Common myeloid progenitor, CD34-positive (primary cell): ENCODE measurements around the gene TMEM221.

ENCODE experiments used
- CTCF ChIA-PET: fragments of 350-600 bp; sonication (Branson Sonifier 250); formaldehyde crosslinking; loops from one replicate; lab custom pipeline; 2021; ENCODE audit warnings: antibody characterized with exemption; lab: Charles Lee
- POLR2A ChIA-PET: fragments of 350-600 bp; sonication (Branson Sonifier 250); formaldehyde crosslinking; loops from one replicate; lab custom pipeline; 2021; ENCODE audit warnings: antibody characterized with exemption; lab: Charles Lee
- DNase-seq, 3 donors: peaks; one replicate each; pipeline versions ENCODE4 v3.0.0 to v3.0.0-alpha.2; 2013
- H3K27ac ChIP-seq, 2 experiments: 1 replicate in 1 of 2; 2 replicates in 1 of 2; pipeline ENCODE4 v1.7.0; 2013; ENCODE audit warnings: inconsistent platforms in 2 of 2, low read length in 2 of 2, mild to moderate bottlenecking in 2 of 2, low read depth in 1 of 2, moderate library complexity in 1 of 2; ENCODE audit not compliant: severe bottlenecking in 2 of 2, insufficient read depth in 1 of 2, poor library complexity in 1 of 2
- H3K27me3 ChIP-seq, 5 experiments: replicated peaks in 2 of 5; 1 replicate in 3 of 5; 2 replicates in 2 of 5; pipeline versions ENCODE4 v1.6.1 to v1.7.0; 2013; ENCODE audit warnings: low read length in 4 of 5, mild to moderate bottlenecking in 2 of 5, moderate library complexity in 2 of 5, inconsistent platforms in 1 of 5; ENCODE audit not compliant: insufficient read depth in 5 of 5, control insufficient read depth in 4 of 5
- H3K36me3 ChIP-seq, 4 experiments: 1 replicate in 2 of 4; 2 replicates in 2 of 4; pipeline versions ENCODE4 v1.6.1 to v1.7.0; 2013; ENCODE audit warnings: low read length in 3 of 4, control low read depth in 1 of 4, mild to moderate bottlenecking in 1 of 4; ENCODE audit not compliant: control insufficient read depth in 4 of 4, insufficient read depth in 4 of 4
- H3K4me1 ChIP-seq, 4 experiments: 1 replicate in 3 of 4; 2 replicates in 1 of 4; pipeline versions ENCODE4 v1.6.1 to v1.7.1; 2013; ENCODE audit warnings: low read length in 3 of 4, mild to moderate bottlenecking in 3 of 4, control low read depth in 1 of 4, inconsistent platforms in 1 of 4, moderate library complexity in 1 of 4; ENCODE audit not compliant: control insufficient read depth in 4 of 4, insufficient read depth in 4 of 4; ENCODE audit errors: control extremely low read depth in 1 of 4
- H3K4me3 ChIP-seq, 7 experiments: 1 replicate in 4 of 7; 2 replicates in 3 of 7; pipeline versions ENCODE4 v1.5.1 to v1.7.0; 2013; ENCODE audit warnings: mild to moderate bottlenecking in 7 of 7, low read length in 6 of 7, moderate library complexity in 6 of 7, inconsistent platforms in 2 of 7, low read depth in 2 of 7, control low read depth in 1 of 7; ENCODE audit not compliant: insufficient read depth in 4 of 7, control insufficient read depth in 1 of 7; ENCODE audit errors: extremely low read depth in 1 of 7
- H3K9me3 ChIP-seq, 5 experiments: 1 replicate in 4 of 5; 2 replicates in 1 of 5; pipeline versions ENCODE4 v1.6.1 to v1.7.1; 2013; ENCODE audit warnings: low read length in 4 of 5, mild to moderate bottlenecking in 2 of 5, inconsistent platforms in 1 of 5, low read depth in 1 of 5, moderate library complexity in 1 of 5; ENCODE audit not compliant: control insufficient read depth in 4 of 5, insufficient read depth in 2 of 5; ENCODE audit errors: control extremely low read depth in 1 of 5
- WGBS: methylation state at CpG from one replicate; pipeline ENCODE4 v1.1.5; 2013; ENCODE audit not compliant: insufficient coverage; 5-methylcytosine and 5-hydroxymethylcytosine counted together

Gene TMEM221

GRCh38 chr19:17390665-17391370 lies 57.6 kb downstream of the TMEM221 start:
- H3K27ac ChIP-seq, result no peak overlapping the region
- peak overlapping the region; percentile 32 to 84 (median 70) for H3K4me3 ChIP-seq
- peaks cover 0 to 5% (median 0%) of the 10 kb centered on the region in 5 experiments for H3K27me3 ChIP-seq
- ChIA-PET POLR2A (interaction anchor here (0.6 to 1.1 kb wide), 2 partner anchors 32 to 52 kb away, joined by 3 read pairs; no protein-coding TSS in a partner anchor), CTCF (interaction anchor here (0.9 to 10.4 kb wide), 7 partner anchors 10 to 317 kb away, joined by 3 to 144 read pairs (median 4); partner anchors contain the start of genes BST2 and MVB12A)
- no peaks in the 10 kb centered on the region for H3K36me3 ChIP-seq
- H3K4me1 ChIP-seq, result peaks cover 4 to 47% (median 38%) of the 10 kb centered on the region in 4 experiments
- under 1% methylated on average over 43 of the region's 50 CpGs for WGBS
- peak; percentile 92 to 94 (median 93) for DNase-seq
- H3K9me3 ChIP-seq, result peaks cover 0 to 3% (median 0%) of the 10 kb centered on the region in 5 experiments

- peak overlapping the region; percentile 32 to 84 (median 70) for H3K4me3 ChIP-seq
- peaks cover 0 to 5% (median 0%) of the 10 kb centered on the region in 5 experiments for H3K27me3 ChIP-seq
- H3K27ac ChIP-seq, result no peak overlapping the region
- peak in 1 of 3 donors; percentile 62 for DNase-seq
- H3K36me3 ChIP-seq, result no peaks in the 10 kb centered on the region
- H3K9me3 ChIP-seq, result peaks cover 0 to 3% (median 0%) of the 10 kb centered on the region in 5 experiments
- peaks cover 4 to 46% (median 35%) of the 10 kb centered on the region in 4 experiments for H3K4me1 ChIP-seq
- ChIA-PET CTCF (interaction anchor here (0.8 to 10.4 kb wide), 15 partner anchors 9 to 317 kb away, joined by 3 to 144 read pairs (median 3); partner anchors contain the start of genes BST2, MVB12A, TMEM221 and USHBP1), POLR2A (no interaction called here)
- WGBS, result 8% methylated on average over 24 of the region's 37 CpGs
Measured at GRCh38 chr19:17389957-17390664, 58.4 kb downstream of the TMEM221 start.

- WGBS, result no CpG with 5 or more reads among the region's 1 CpG
- no peak for DNase-seq
- H3K9me3 ChIP-seq, result peaks cover 0 to 3% (median 0%) of the 10 kb centered on the region in 5 experiments
- H3K27me3 ChIP-seq, result peaks cover 0 to 5% (median 0%) of the 10 kb centered on the region in 5 experiments
- no peak overlapping the region for H3K27ac ChIP-seq
- ChIA-PET POLR2A (no interaction called here), CTCF (interaction anchor here (0.6 to 10.4 kb wide), 18 partner anchors 8 to 532 kb away, joined by 3 to 144 read pairs (median 5); partner anchors contain the start of genes ANO8, PLVAP, TMEM221 and USHBP1)
- H3K4me1 ChIP-seq, result peaks cover 4 to 39% (median 30%) of the 10 kb centered on the region in 4 experiments
- H3K36me3 ChIP-seq, result no peaks in the 10 kb centered on the region
- H3K4me3 ChIP-seq, result no peak overlapping the region
Measured at GRCh38 chr19:17389288-17389687, 59.2 kb downstream of the TMEM221 start.

GRCh38 chr19:17385878-17386611 lies 62.4 kb downstream of the TMEM221 start:
- Histone ChIP-seq H3K4me3 (no peak overlapping the region), H3K9me3 (peaks cover 0 to 3% (median 0%) of the 10 kb centered on the region in 5 experiments)
- POLR2A ChIA-PET, result interaction anchor here (0.7 kb wide), 1 partner anchor 79 kb away, joined by 3 read pairs; no protein-coding TSS in a partner anchor

More at GRCh38 chr19:17385878-17386611, 62.4 kb downstream of the TMEM221 start:
- CTCF ChIA-PET, result interaction anchor here (0.7 to 10.4 kb wide), 16 partner anchors 8 to 94 kb away, joined by 3 to 144 read pairs (median 4); no protein-coding TSS in a partner anchor
- Histone ChIP-seq H3K27ac (no peak overlapping the region), H3K27me3 (peaks cover 0 to 5% (median 0%) of the 10 kb centered on the region in 5 experiments), H3K4me1 (peaks cover 4 to 28% (median 20%) of the 10 kb centered on the region in 4 experiments), H3K36me3 (no peaks in the 10 kb centered on the region)
- peak in 2 of 3 donors; percentile 61 to 70 for DNase-seq
- 54% methylated on average over 13 of the region's 20 CpGs for WGBS
